ENCODE data around the gene ZNF536.

GRCh38 chr19:30448386-30449077, 76.3 kb downstream of the ZNF536 start:
- TF ChIP-seq CTCF (conservative IDR thresholded peaks at IDR 0.05; ENCODE audit: low read depth, low read length) (no peak), EZH2 (IDR thresholded peaks at IDR 0.05; ENCODE audit: borderline replicate concordance, low read depth, low read length, poor library complexity, severe bottlenecking) (no peak)
